HG03469 (cell line): Measurements from ENCODE around the gene SLC39A5.
"Not testable (repeated sequence)": the region's sequence is repeated elsewhere in the genome, so short reads cannot be mapped to it uniquely, and the experiment has no call there.

Source experiments
- ATAC-seq: cut with Tn5 transposase; IDR thresholded peaks from one replicate; pipeline ENCODE4 v1.9.1; 2021; ENCODE audit warnings: mild to moderate bottlenecking, moderate library complexity, moderate number of reproducible peaks; ENCODE audit not compliant: unreplicated experiment

SLC39A5 gene

GRCh38 chr12:56229916-56230431 is at the start of gene SLC39A5:
Gene SLC39A5, plus strand, starts transcription at chr12:56230051. Its CDS starts 1,224 bp downstream, at chr12:56231275.
- ATAC-seq, result no peak

GRCh38 chr12:56186957-56187356 is 42.9 kb upstream of the SLC39A5 start:
- no peak for ATAC-seq

- ATAC-seq, result no peak
Measured at GRCh38 chr12:56188131-56188777, 41.6 kb upstream of the SLC39A5 start.

- no peak for ATAC-seq
Measured at GRCh38 chr12:56188778-56189098, 41.1 kb upstream of the SLC39A5 start.

- ATAC-seq, result no peak
Measured at GRCh38 chr12:56189099-56189917, 40.5 kb upstream of the SLC39A5 start, which contains the start of gene SMARCC2. Gene SMARCC2, minus strand, starts transcription at chr12:56189483. Its CDS starts 22 bp downstream, at chr12:56189461.

GRCh38 chr12:56189918-56190694 is 39.7 kb upstream of the SLC39A5 start:
- ATAC-seq, result no peak

- no peak for ATAC-seq
Measured at GRCh38 chr12:56190695-56191155, 39.1 kb upstream of the SLC39A5 start.

GRCh38 chr12:56192582-56192981 is 37.3 kb upstream of the SLC39A5 start:
- ATAC-seq, result no peak

- ATAC-seq, result no peak
Measured at GRCh38 chr12:56193025-56193578, 36.7 kb upstream of the SLC39A5 start.

GRCh38 chr12:56196818-56197550 is 32.9 kb upstream of the SLC39A5 start:
- not testable (repeated sequence) for ATAC-seq

- no peak for ATAC-seq
Measured at GRCh38 chr12:56197921-56198635, 31.8 kb upstream of the SLC39A5 start.

GRCh38 chr12:56198836-56199235 is 31.0 kb upstream of the SLC39A5 start:
- ATAC-seq, result no peak

- ATAC-seq, result no peak
Measured at GRCh38 chr12:56202366-56202765, 27.5 kb upstream of the SLC39A5 start.

- ATAC-seq, result no peak
Measured at GRCh38 chr12:56202838-56203237, 27.0 kb upstream of the SLC39A5 start.

GRCh38 chr12:56204275-56204674 is 25.6 kb upstream of the SLC39A5 start:
- no peak for ATAC-seq

- ATAC-seq, result no peak
Measured at GRCh38 chr12:56205445-56205844, 24.4 kb upstream of the SLC39A5 start.

- ATAC-seq, result no peak
Measured at GRCh38 chr12:56206452-56207166, 23.2 kb upstream of the SLC39A5 start.

- no peak for ATAC-seq
Measured at GRCh38 chr12:56208006-56208405, 21.8 kb upstream of the SLC39A5 start.

GRCh38 chr12:56212361-56212760 is 17.5 kb upstream of the SLC39A5 start:
- no peak for ATAC-seq
